ENCODE data around the gene ATP1B3.

Gene ATP1B3

DNA sequence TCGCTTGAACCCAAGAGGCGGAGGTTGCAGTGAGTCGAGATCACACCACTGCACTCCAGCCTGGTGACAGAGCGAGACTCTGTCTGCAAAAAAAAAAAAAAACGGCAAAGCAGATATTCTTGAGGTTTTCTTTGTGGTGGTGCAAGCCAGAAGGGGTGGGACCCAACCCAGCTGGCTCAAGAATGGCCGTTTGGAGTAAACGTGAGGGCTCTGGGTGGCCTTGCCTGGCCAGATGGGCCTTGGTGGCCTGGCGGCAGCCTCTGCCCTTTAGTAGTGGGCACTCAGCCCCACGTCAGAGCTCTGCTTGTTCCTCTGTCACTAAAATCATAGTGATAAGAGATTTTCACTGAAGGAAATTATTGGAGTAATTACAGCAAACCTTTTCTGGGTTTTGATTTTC lies 50.5 kb downstream of the ATP1B3 start:
- no peak overlapping the region for H3K4me3 ChIP-seq (ENCODE audit: low read depth, low read length)
- TF ChIP-seq CTCF (IDR thresholded peaks at IDR 0.05; ENCODE audit: insufficient read depth, low read depth, low read length, missing control alignments) = no peak

DNA sequence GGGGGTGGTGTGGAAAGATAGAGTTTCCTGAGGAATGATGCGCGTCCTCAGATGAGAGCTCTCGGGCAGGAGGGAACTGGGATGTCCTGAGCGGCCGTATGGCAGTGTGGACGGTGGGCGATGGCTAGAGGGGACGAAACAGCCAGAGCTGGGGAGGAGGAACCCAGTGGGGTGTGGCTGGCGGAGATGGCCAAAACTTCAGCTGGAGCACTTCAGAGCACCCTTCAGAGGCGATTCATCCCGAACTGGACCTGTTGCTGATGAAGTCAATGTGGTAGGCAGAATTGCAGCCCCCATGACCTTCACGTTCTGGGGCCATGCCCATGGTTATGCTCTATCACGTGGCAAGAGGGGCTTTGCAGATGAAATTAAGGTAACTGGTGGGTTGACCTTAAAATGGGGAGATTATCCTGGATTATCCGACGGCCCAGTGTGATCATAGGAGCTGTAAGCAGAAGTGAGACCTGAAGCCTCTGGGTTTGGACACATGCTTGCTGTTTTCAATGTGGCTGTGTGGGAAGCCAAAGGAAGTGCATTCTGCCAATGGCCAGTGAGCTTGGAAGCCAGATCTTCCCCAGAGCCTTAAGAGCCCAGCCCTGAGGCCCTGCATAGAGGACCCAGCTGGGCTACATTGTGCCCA lies 52.3 kb downstream of the ATP1B3 start:
- H3K4me3 ChIP-seq (ENCODE audit: low read depth, low read length) = no peak overlapping the region
- TF ChIP-seq CTCF (IDR thresholded peaks at IDR 0.05; ENCODE audit: insufficient read depth, low read depth, low read length, missing control alignments) = no peak
- no peak for DNase-seq (ENCODE audit: low read depth)

More for the DNA sequence above, 50.5 kb downstream of the ATP1B3 start:
- no peak for DNase-seq (ENCODE audit: low read depth)

GRCh38 chr3:141929341-141929995 lies 53.0 kb downstream of the ATP1B3 start:
- no peak for DNase-seq (ENCODE audit: low read depth)
- TF ChIP-seq CTCF (IDR thresholded peaks at IDR 0.05; ENCODE audit: insufficient read depth, low read depth, low read length, missing control alignments) = no peak
- H3K4me3 ChIP-seq (ENCODE audit: low read depth, low read length) = no peak overlapping the region

DNA sequence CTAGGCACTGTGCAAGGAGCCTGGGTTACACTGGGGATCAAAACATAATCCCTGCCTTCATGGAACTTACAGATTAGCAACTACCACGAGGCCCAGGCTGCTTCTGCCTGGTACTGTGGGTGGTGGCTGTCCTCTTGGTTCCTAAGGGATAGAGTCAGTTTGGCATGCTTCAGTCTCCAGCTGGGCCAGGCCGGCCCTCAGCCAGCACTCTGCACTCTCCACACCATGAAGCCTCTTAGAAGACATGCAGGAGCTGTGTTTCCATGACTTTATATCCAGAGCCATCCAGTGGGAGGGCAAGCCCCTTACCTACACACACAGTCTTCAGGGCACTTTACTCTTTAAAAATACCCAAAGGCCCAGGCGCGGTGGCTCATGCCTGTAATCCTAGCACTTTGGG lies 54.4 kb downstream of the ATP1B3 start:
- no peak for TF ChIP-seq CTCF (IDR thresholded peaks at IDR 0.05; ENCODE audit: insufficient read depth, low read depth, low read length, missing control alignments)
- no peak for DNase-seq (ENCODE audit: low read depth)
- no peak overlapping the region for H3K4me3 ChIP-seq (ENCODE audit: low read depth, low read length)

DNA sequence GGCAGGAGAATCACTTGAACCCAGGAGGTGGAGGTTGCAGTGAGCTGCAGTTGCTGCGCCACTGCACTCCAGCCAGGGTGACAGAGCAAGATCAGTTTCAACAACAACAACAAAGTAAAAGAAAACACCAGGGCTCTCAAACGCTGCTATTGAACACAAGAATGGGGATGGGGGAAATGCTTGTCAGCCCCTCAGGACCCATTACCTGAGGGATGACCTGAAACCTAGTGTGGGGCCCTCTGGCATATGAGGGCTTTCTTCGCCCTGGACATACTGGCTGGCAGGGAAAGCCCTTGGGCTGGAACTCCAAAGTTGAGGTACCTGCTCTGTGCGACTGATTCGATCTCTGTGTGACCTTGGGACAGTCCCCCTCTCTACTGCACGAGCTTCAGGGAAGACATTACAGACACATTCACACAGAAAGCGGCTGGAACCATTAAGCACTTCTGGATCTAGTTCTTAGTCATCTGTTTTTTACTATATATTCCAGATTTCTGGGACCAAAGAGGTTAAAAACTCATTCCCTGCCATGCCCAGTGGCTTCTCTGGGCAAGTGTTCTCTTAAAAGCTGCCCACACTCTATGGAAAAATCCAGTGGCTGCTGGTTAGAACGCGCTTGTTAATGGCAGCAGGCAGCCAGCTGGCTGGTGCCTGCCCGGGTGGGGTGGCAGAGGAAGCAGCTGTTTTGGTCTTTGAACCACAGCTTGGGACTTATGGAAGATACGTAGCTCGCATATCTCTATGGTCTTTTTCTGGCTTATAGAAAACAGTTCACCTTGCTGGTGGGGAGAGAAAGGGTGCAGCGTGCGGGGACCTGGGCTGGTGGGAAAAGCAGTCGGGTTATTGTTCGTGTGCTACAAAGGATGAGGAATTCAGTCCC lies 57.2 kb downstream of the ATP1B3 start:
- no peak for DNase-seq (ENCODE audit: low read depth)
- TF ChIP-seq CTCF (IDR thresholded peaks at IDR 0.05; ENCODE audit: insufficient read depth, low read depth, low read length, missing control alignments) = no peak
- H3K4me3 ChIP-seq (ENCODE audit: low read depth, low read length) = no peak overlapping the region

DNA sequence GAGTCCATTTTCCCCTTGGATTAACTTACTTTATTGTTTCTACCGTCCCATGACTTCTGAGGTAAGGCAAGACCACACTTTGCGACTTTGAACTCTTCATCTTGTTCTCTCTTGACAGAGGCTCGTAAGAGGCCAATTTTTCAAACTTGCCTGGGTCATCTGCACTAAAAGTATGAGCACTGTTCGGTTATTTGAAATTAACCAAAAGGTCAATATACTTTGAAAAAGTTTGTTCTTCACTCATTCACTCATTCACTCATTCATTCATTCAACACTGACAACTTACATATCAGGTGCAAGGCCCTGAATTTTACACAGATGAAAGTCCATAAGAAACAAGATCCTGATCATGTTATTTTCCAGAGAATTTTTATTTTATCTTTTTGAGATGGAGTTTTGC lies 57.9 kb downstream of the ATP1B3 start:
- no peak overlapping the region for H3K4me3 ChIP-seq (ENCODE audit: low read depth, low read length)
- TF ChIP-seq CTCF (IDR thresholded peaks at IDR 0.05; ENCODE audit: insufficient read depth, low read depth, low read length, missing control alignments) = no peak
- DNase-seq (ENCODE audit: low read depth) = no peak
